GM19467 (cell line): ENCODE measurements around the gene POU4F1.

ENCODE experiments used
- ATAC-seq: cut with Tn5 transposase; IDR thresholded peaks from one replicate; pipeline ENCODE4 v1.9.1; 2021; ENCODE audit warnings: mild to moderate bottlenecking, moderate library complexity; ENCODE audit not compliant: unreplicated experiment

Gene POU4F1

GRCh38 chr13:78607409-78608251, 4.3 kb upstream of the POU4F1 start:
- no peak for ATAC-seq

GRCh38 chr13:78606471-78607408, 3.4 kb upstream of the POU4F1 start:
- no peak for ATAC-seq

GRCh38 chr13:78604782-78605611, 1.6 kb upstream of the POU4F1 start:
- no peak for ATAC-seq

- peak; percentile 19 for ATAC-seq
Observed at GRCh38 chr13:78602561-78603239, 652 bp downstream of the POU4F1 start.

GRCh38 chr13:78601874-78602560, 1.3 kb downstream of the POU4F1 start:
- ATAC-seq, result no peak

GRCh38 chr13:78601124-78601873, 2.1 kb downstream of the POU4F1 start:
- ATAC-seq, result no peak

- no peak for ATAC-seq
Observed at GRCh38 chr13:78600280-78600883, 3.0 kb downstream of the POU4F1 start.

GRCh38 chr13:78599645-78600279, 3.6 kb downstream of the POU4F1 start:
- no peak for ATAC-seq

- no peak for ATAC-seq
Observed at GRCh38 chr13:78598966-78599644, 4.2 kb downstream of the POU4F1 start.

- ATAC-seq, result no peak
Observed at GRCh38 chr13:78598116-78598781, 5.1 kb downstream of the POU4F1 start.

- no peak for ATAC-seq
Observed at GRCh38 chr13:78597602-78597932, 5.8 kb downstream of the POU4F1 start.

- no peak for ATAC-seq
Observed at GRCh38 chr13:78596736-78597601, 6.4 kb downstream of the POU4F1 start.

GRCh38 chr13:78596399-78596735, 7.0 kb downstream of the POU4F1 start:
- no peak for ATAC-seq

- no peak for ATAC-seq
Observed at GRCh38 chr13:78595495-78596398, 7.6 kb downstream of the POU4F1 start.

GRCh38 chr13:78594456-78594975, 8.8 kb downstream of the POU4F1 start:
- no peak for ATAC-seq
